Natural killer cell treated with Interleukin-12 subunit alpha and Interleukin-12 subunit beta and Interleukin-15 and Interleukin-18, amount 100 ng/mL, for 72 hours (primary cell): ENCODE results near the gene TMPRSS11D. TPM values are rescaled to one million over a fixed set of nuclear protein-coding genes. Genes with fewer than 3 reads are reported as not detected.

Experiments used
- ATAC-seq, 2 donors: fragments of 150-1000 bp; cut with Tn5 transposase in 1 of 2; sonication (Bioruptor Pico), chemical (Tn5 transposase) in 1 of 2; 2 replicates each; pipeline ENCODE4 v1.10.0; 2021
- DNase-seq: peaks from one replicate; pipeline ENCODE4 v3.0.0; 2022; ENCODE audit warnings: low spot score
- H3K27ac Mint-ChIP-seq, 2 donors: 1 replicate in 1 of 2; 2 replicates in 1 of 2; pipeline ENCODE4 v1.8.0; 2022; ENCODE audit warnings: mixed read lengths in 2 of 2, mild to moderate bottlenecking in 1 of 2, moderate library complexity in 1 of 2
- H3K27me3 Mint-ChIP-seq, 2 donors: 1 replicate in 1 of 2; 2 replicates in 1 of 2; pipeline ENCODE4 v1.8.0; 2022; ENCODE audit warnings: mixed read lengths in 2 of 2
- H3K36me3 Mint-ChIP-seq: one replicate; pipeline ENCODE4 v1.8.0; 2022; ENCODE audit warnings: mixed read lengths
- H3K4me1 Mint-ChIP-seq, 2 donors: 1 replicate in 1 of 2; 2 replicates in 1 of 2; pipeline ENCODE4 v1.8.0; 2022; ENCODE audit warnings: low read depth in 2 of 2, mixed read lengths in 2 of 2, mild to moderate bottlenecking in 1 of 2
- H3K4me3 Mint-ChIP-seq: one replicate; pipeline ENCODE4 v1.8.0; 2022; ENCODE audit warnings: mixed read lengths
- H3K9me3 Mint-ChIP-seq: 2 replicates; pipeline ENCODE4 v1.8.0; 2022; ENCODE audit warnings: mixed read lengths
- total RNA-seq, 2 donors: library from RNA; stranded (reverse); gene quantifications; one replicate each; pipeline ENCODE4 v1.2.3, GENCODE V29; 2022

Gene TMPRSS11D
- total RNA-seq, 2 donors from 2014 or later = not detected

DNA sequence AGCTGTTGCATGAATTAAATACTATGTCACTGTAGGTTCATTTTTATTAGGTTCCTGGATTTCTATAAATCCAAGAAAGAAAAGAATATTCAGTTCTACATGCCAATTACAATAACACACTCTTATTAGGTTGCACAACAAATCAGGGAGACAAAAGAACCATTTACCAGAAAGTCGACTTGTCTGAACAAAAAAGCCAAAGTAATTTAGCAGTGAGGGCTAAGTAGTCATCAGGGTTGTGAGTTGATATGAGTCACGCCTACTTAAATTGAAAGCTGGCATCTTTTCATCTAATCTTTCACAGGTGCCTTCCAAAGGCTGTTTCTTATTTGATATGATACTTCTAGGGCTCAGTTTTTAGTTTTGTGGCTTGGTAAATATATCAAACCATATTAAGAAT is 104.2 kb downstream of the TMPRSS11D start:
- Mint-ChIP-seq H3K36me3 (no peaks in the 10 kb centered on the region), H3K27me3 (no peaks in the 10 kb centered on the region), H3K27ac (no peak overlapping the region), H3K9me3 (no peaks in the 10 kb centered on the region), H3K4me1 (peaks cover 0 to 4% of the 10 kb centered on the region in 2 donors), H3K4me3 (no peak overlapping the region)
- ATAC-seq (no peak), DNase-seq (no peak)

DNA sequence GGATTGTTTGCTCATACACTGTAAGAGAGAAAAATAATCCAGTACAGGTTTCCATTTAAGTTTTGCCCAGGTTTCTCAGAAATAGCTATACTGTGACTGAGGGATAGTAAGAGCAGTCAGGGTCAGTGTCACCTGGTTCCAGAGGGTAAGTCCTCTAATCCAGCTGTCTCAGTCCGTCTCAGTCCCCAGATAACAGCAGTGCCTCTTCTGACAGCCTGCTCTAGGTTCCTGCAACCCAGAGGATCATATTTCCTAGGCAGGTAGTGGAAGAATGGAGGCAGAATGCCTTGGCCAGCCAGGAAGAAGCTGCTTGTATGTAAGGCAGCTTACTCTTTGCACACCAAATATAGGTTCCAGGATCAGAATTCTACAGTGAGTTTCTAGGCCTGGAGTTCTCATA is 107.1 kb downstream of the TMPRSS11D start:
- H3K36me3 Mint-ChIP-seq = no peaks in the 10 kb centered on the region
- DNase-seq (no peak), ATAC-seq (no peak)
- H3K9me3 Mint-ChIP-seq = no peaks in the 10 kb centered on the region
- H3K27ac Mint-ChIP-seq = no peak overlapping the region
- no peak overlapping the region for H3K4me3 Mint-ChIP-seq
- peaks cover 0 to 4% of the 10 kb centered on the region in 2 donors for H3K4me1 Mint-ChIP-seq
- no peaks in the 10 kb centered on the region for H3K27me3 Mint-ChIP-seq

Other genes with a start within 250 kb of the TMPRSS11D start
- gene UBA6, start 182.8 kb downstream of the TMPRSS11D start, total RNA-seq = 10 to 100 TPM; 77.8 to 90.9 TPM
- gene GNRHR, start 129.6 kb downstream of the TMPRSS11D start, total RNA-seq = not detected
- gene TMPRSS11A, start 79.5 kb upstream of the TMPRSS11D start, total RNA-seq = not detected
- gene TMPRSS11F, start 245.9 kb upstream of the TMPRSS11D start, total RNA-seq = not detected